ENCODE results near the gene HES4. TPM values are rescaled to one million over a fixed set of nuclear protein-coding genes. Genes with fewer than 3 reads are reported as not detected.
A peak's percentile ranks its signal among the peaks of the same experiment; 100 is the strongest.

Gene HES4
- polyA plus RNA-seq, 1 of the 3 experiments (the other 2 are of a cell fraction): 4.7 TPM

DNA sequence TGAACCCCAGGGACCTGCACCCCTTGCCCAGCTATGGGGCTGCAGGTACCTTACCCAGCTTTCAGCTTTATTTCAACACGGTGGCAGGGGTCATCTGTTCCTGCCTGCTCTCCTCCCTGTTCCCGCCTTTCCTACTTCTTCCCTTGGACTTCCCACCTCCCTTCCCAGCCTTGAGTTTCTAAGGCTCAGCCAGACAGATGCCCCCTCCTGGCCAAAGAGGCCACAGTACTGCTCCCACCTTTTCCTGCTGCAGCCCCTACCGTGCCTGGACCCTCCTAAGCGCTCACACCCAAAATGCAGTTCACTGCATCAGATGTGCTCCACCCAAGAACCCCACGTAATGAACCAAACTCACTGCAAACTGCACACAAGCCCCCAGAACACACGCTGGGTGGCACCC is 48.5 kb downstream of the HES4 start:
- no peak overlapping the region for H3K27ac ChIP-seq (ENCODE audit: low read depth in 2 of 2, low read length in 1 of 2)
- H3K27me3 ChIP-seq (ENCODE audit: insufficient read depth): no peaks in the 10 kb centered on the region
- 0 out of 2 replicates have a peak, but pooled peaks cover 11% of the 10 kb centered on the region for H4K20me1 ChIP-seq (ENCODE audit: insufficient read depth)
- ChIA-PET POLR2A (no interaction called here), CTCF (interaction anchor here (0.5 to 1.5 kb wide), 10 partner anchors 11 to 56 kb away, joined by 3 to 12 read pairs (median 3); no protein-coding TSS in a partner anchor)
- 86% methylated on average over 5 of the region's 6 CpGs for WGBS (ENCODE audit: low lambda C conversion rate)
- DNase-seq: no peak
- H3K9me2 ChIP-seq: no peaks in the 10 kb centered on the region
- H3F3A ChIP-seq (replicated peaks; ENCODE audit: insufficient read depth): no peaks in the 10 kb centered on the region
- no peaks in the 10 kb centered on the region for H3K79me2 ChIP-seq (ENCODE audit: insufficient read depth)
- no peaks in the 10 kb centered on the region for H3K4me1 ChIP-seq (ENCODE audit: control insufficient read depth in 1 of 2, insufficient read depth in 2 of 2, low read depth in 1 of 2, low read length in 1 of 2)
- H3K36me3 ChIP-seq (replicated peaks in 1 of 2; ENCODE audit: control insufficient read depth in 1 of 2, insufficient read depth in 2 of 2, low read length in 1 of 2): peaks cover 0 to 94% of the 10 kb centered on the region in 2 experiments
- H2AFZ ChIP-seq (ENCODE audit: low read depth): no peak overlapping the region
- H3K4me2 ChIP-seq: no peak overlapping the region
- H3K9me3 ChIP-seq: no peaks in the 10 kb centered on the region
- H3K4me3 ChIP-seq (ENCODE audit: low read depth in 2 of 2, low read length in 1 of 2): no peak overlapping the region
- H3K9ac ChIP-seq: no peak overlapping the region
- TF ChIP-seq, protein P1, sequence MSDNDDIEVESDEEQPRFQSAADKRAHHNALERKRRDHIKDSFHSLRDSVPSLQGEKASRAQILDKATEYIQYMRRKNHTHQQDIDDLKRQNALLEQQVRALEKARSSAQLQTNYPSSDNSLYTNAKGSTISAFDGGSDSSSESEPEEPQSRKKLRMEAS (IDR thresholded peaks at IDR 0.05; ENCODE audit: low read depth): no peak
- TF ChIP-seq, protein P2, sequence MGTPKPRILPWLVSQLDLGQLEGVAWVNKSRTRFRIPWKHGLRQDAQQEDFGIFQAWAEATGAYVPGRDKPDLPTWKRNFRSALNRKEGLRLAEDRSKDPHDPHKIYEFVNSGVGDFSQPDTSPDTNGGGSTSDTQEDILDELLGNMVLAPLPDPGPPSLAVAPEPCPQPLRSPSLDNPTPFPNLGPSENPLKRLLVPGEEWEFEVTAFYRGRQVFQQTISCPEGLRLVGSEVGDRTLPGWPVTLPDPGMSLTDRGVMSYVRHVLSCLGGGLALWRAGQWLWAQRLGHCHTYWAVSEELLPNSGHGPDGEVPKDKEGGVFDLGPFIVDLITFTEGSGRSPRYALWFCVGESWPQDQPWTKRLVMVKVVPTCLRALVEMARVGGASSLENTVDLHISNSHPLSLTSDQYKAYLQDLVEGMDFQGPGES (IDR thresholded peaks at IDR 0.05; ENCODE audit: low read depth, low read length): no peak
- TF ChIP-seq TAF1 (IDR thresholded peaks at IDR 0.05; ENCODE audit: borderline replicate concordance, low read depth, low read length): no peak
- no peak for TF ChIP-seq FOXJ3 (CRISPR knock-in tag; IDR thresholded peaks at IDR 0.05)
- no peak for TF ChIP-seq GATA2 (CRISPR knock-in tag; IDR thresholded peaks at IDR 0.05)
- no peak for TF ChIP-seq FOXM1 (IDR thresholded peaks at IDR 0.05; ENCODE audit: low read depth)
- TF ChIP-seq RAD21 (IDR thresholded peaks at IDR 0.05; ENCODE audit: low read length): peak; percentile 31; the same call in 1 of the 2 replicates
- TF ChIP-seq NRF1 (IDR thresholded peaks at IDR 0.05; ENCODE audit: low read depth, low read length): no peak
- no peak for TF ChIP-seq GABPA (IDR thresholded peaks at IDR 0.05; ENCODE audit: low read depth)
- TF ChIP-seq CHD2 (IDR thresholded peaks at IDR 0.05; ENCODE audit: low read length, partially characterized antibody): no peak
- TF ChIP-seq MXI1 (IDR thresholded peaks at IDR 0.05; ENCODE audit: low read depth, low read length): no peak
- TF ChIP-seq, protein P3, sequence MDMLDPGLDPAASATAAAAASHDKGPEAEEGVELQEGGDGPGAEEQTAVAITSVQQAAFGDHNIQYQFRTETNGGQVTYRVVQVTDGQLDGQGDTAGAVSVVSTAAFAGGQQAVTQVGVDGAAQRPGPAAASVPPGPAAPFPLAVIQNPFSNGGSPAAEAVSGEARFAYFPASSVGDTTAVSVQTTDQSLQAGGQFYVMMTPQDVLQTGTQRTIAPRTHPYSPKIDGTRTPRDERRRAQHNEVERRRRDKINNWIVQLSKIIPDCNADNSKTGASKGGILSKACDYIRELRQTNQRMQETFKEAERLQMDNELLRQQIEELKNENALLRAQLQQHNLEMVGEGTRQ (IDR thresholded peaks at IDR 0.05; ENCODE audit: borderline replicate concordance, low read depth, low read length): no peak
- TF ChIP-seq NFIC (IDR thresholded peaks at IDR 0.05; ENCODE audit: borderline replicate concordance): no peak
- TF ChIP-seq, protein P4, sequence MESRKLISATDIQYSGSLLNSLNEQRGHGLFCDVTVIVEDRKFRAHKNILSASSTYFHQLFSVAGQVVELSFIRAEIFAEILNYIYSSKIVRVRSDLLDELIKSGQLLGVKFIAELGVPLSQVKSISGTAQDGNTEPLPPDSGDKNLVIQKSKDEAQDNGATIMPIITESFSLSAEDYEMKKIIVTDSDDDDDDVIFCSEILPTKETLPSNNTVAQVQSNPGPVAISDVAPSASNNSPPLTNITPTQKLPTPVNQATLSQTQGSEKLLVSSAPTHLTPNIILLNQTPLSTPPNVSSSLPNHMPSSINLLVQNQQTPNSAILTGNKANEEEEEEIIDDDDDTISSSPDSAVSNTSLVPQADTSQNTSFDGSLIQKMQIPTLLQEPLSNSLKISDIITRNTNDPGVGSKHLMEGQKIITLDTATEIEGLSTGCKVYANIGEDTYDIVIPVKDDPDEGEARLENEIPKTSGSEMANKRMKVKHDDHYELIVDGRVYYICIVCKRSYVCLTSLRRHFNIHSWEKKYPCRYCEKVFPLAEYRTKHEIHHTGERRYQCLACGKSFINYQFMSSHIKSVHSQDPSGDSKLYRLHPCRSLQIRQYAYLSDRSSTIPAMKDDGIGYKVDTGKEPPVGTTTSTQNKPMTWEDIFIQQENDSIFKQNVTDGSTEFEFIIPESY (IDR thresholded peaks at IDR 0.05; ENCODE audit: borderline replicate concordance, low read depth): no peak
- TF ChIP-seq EP300 (IDR thresholded peaks at IDR 0.05; ENCODE audit: borderline replicate concordance in 1 of 2, low read depth in 1 of 2, low read length in 1 of 2): no peak
- no peak for TF ChIP-seq RCOR1 (IDR thresholded peaks at IDR 0.05; ENCODE audit: low read length)
- TF ChIP-seq, protein P5, sequence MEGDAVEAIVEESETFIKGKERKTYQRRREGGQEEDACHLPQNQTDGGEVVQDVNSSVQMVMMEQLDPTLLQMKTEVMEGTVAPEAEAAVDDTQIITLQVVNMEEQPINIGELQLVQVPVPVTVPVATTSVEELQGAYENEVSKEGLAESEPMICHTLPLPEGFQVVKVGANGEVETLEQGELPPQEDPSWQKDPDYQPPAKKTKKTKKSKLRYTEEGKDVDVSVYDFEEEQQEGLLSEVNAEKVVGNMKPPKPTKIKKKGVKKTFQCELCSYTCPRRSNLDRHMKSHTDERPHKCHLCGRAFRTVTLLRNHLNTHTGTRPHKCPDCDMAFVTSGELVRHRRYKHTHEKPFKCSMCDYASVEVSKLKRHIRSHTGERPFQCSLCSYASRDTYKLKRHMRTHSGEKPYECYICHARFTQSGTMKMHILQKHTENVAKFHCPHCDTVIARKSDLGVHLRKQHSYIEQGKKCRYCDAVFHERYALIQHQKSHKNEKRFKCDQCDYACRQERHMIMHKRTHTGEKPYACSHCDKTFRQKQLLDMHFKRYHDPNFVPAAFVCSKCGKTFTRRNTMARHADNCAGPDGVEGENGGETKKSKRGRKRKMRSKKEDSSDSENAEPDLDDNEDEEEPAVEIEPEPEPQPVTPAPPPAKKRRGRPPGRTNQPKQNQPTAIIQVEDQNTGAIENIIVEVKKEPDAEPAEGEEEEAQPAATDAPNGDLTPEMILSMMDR (IDR thresholded peaks at IDR 0.05): peak; percentile 48
- TF ChIP-seq SMC3 (IDR thresholded peaks at IDR 0.05; ENCODE audit: low read depth, low read length): peak; percentile 19; the same call in 1 of the 2 replicates
